GM21576 (cell line): Measurements from ENCODE around the gene HECA.
"Not testable (repeated sequence)": the region's sequence is repeated elsewhere in the genome, so short reads cannot be mapped to it uniquely, and the experiment has no call there.

Source experiments
- ATAC-seq: cut with Tn5 transposase; IDR thresholded peaks from one replicate; pipeline ENCODE4 v1.9.1; 2021; ENCODE audit warnings: mild to moderate bottlenecking, moderate library complexity; ENCODE audit not compliant: unreplicated experiment

The HECA gene

DNA sequence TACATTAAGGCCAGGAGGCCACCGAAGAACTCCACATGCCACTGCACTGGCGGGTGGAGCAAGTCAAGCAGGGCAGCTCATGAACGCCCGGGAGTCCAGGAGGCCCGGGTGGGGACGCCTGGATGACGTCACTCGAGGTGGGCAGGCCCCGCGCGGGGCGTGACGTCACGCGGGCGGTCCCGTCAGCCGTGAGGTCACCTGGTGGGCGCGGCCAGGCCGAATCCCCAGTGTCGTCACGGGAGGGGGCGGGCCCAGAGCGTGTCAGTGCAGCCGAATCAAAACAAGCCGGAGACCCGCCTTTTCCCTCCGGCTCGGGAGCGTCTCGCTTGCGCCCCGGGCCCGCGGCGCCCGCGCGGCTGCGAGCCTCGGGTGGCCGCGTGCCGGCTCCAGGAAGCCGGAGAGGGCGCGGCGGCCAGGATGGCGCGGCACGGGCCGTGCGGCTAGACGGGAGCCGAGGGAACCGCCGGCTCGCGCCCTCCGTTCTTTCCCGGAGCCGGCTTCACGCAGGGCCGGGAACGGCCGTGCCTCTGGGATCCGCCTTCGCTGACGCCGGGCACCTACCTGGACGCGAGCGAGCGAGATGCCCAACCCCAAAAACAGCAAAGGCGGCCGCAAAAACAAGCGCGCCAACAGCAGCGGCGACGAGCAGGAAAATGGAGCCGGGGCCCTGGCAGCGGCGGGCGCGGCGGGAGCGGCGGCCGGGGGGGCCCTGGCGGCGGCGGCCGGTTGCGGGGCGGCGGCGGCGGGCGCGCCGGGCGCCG, at the start of gene HECA:
HECA (plus strand) TSS at position 264 of the 761 bp plus-strand sequence; CDS start at position 581, 317 bp downstream.
- ATAC-seq = peak; percentile 81

GRCh38 chr6:139091826-139092225, 43.1 kb upstream of the HECA start:
- no peak for ATAC-seq

- ATAC-seq = peak; percentile 89
Measured at GRCh38 chr6:139099984-139100383, 34.9 kb upstream of the HECA start.

DNA sequence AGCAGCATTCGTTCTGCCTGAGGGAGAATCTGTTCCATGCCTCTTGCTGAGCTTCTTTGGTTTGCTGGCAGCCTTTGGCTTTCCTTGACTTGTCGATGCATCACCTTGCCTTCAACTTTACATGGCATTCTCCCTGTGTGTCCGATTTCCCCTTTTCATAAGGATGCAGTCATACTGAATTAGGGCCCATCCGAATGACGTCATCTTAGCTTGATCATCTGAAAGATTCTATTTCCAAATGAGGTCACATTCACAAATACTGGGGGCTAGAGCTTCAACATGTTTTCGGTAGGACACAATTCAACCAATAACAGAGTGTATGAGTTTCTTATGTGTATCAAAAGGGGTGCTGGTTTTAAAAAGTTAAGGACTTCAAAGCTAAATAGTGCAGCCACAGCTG, 27.8 kb upstream of the HECA start:
- no peak for ATAC-seq

DNA sequence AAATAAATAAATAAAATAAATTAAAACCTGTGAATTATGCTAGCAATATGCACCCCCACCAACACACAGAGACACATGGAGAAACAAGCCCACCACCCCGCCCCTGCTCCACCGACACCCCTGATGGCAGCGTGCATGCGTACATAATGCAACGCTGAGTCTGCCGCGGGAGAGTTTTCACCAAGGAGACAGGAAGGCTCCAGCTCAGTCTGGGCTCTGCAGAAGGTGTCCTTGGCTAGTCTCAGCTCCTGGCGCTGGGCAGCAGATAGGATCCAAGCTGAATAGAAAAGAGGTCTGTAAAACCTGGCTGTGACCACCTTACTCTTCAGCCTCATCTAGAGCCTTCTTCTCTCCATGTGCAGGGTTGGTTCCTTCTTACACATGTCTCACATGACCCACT, 26.5 kb upstream of the HECA start:
- ATAC-seq = no peak

- peak; percentile 49 for ATAC-seq
Measured at GRCh38 chr6:139109558-139109957, 25.3 kb upstream of the HECA start.

GRCh38 chr6:139112146-139112545, 22.7 kb upstream of the HECA start:
- ATAC-seq = no peak

- no peak for ATAC-seq
Measured at GRCh38 chr6:139112561-139112960, 22.3 kb upstream of the HECA start.

- no peak for ATAC-seq
Measured at GRCh38 chr6:139114746-139115145, 20.1 kb upstream of the HECA start.

GRCh38 chr6:139115989-139116758, 18.7 kb upstream of the HECA start:
- ATAC-seq = no peak

DNA sequence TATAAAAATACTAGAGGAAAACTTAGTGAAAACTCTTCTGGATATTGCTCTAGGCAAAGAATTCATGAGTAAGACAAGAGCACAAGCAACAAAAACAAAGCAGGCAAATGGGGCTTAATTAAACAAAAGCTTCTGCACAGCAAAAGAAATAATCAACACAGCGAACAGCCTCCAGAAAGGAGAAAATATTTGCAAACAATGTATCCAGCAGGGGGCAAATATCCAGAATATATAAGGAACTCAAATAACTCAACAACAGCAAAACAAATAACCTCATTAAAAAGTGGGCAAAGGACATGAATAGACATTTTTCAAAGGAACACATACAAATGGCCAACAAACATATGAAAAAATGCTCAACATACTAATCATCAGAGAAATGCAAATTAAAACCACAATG, 17.1 kb upstream of the HECA start:
- no peak for ATAC-seq

- no peak for ATAC-seq
Measured at GRCh38 chr6:139119552-139119951, 15.3 kb upstream of the HECA start.

DNA sequence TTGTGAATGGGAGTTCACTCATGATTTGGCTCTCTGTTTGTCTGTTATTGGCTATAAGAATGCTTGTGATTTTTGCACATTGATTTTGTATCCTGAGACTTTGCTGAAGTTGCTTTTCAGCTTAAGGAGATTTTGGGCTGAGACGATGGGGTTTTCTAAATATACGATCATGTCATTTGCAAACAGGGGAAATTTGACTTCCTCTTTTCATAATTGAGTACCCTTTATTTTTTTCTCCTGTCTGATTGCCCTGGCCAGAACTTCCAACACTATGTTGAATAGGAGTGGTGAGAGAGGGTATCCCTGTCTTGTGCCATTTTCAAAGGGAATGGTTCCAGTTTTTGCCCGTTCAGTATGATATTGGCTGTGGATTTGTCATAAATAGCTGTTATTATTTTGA, 12.1 kb upstream of the HECA start:
- ATAC-seq = not testable (repeated sequence)

DNA sequence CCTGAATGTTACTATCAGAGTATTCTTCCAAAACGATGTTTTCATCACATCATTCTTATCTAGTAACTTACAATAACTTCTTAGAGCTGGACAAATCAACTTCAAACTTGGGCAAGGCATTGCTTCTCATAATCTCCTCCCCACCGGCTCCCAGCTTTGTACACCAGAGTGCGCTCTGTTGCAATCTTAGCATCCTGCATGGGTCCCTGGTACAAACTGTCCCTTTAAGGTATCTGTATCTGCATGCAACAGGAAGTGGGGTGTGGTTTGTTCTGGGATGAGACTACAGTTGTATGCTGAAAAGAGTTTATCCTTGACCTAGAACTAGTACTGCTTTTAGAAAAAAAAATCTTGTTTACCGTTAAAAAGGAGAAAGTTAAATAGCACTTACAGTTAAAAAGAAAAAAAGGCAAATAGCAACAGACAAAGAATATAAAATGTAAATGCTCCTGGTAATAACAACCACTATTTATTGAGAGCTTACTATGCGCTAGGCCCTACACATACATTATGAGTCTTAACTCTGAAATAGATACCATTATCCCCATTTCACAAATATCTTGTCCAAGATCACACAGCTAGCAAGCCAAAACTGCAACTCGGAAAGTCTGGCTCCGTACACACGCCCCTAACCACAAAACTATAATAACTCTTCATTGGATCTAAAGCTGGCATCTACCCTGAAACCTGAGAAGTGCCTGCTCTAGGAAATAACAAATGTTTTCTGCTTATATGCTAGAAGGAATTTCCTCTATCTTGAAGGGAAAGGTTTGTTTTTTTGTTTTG, 9.8 kb upstream of the HECA start:
- peak; percentile 100 for ATAC-seq

DNA sequence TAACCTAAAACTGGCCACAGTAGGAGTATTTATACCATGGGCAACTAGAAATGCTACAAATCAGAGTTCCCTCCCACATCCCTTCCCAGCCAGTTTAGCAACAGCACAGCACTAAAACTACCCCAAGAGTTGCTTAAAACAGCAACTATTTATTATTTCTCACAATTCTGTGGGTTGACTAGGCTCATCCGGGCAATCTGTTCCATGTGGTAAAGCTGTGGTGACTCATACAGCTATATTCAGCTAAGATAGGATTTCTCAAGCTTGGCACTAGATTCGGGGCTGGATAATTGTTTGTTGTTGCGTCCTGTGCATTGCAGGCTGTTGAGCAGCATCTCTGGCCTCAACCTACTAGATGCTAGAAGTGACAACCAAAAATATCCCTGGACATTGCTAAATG, 8.6 kb upstream of the HECA start:
- no peak for ATAC-seq

GRCh38 chr6:139126931-139127330, 7.9 kb upstream of the HECA start:
- ATAC-seq = no peak

GRCh38 chr6:139129284-139129683, 5.6 kb upstream of the HECA start:
- no peak for ATAC-seq

DNA sequence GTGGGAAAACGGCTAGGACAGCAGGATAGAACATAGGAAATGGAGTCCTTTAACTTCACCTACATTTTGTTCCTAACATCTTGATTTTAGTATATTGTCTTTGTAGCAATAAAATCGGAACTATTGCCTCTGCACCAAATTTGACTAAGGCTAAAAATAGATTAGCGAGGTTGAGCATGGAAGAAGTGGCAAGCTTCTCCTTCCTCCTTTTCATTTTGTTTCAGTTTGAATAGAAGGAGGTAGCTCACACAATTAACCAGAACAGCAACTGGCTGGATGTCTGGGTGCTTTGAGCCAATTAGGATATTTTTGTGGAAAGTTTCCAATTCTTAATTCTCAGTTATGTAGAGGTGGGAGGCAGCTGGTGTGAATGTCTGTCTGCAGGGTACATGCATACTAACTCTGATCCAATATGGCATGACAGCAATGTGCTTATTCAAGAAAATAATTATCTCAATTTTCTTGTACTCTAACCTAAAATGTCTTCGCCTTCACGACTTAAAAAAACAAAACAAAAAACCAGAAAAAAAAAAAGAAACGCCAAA, 3.1 kb upstream of the HECA start:
- no peak for ATAC-seq

DNA sequence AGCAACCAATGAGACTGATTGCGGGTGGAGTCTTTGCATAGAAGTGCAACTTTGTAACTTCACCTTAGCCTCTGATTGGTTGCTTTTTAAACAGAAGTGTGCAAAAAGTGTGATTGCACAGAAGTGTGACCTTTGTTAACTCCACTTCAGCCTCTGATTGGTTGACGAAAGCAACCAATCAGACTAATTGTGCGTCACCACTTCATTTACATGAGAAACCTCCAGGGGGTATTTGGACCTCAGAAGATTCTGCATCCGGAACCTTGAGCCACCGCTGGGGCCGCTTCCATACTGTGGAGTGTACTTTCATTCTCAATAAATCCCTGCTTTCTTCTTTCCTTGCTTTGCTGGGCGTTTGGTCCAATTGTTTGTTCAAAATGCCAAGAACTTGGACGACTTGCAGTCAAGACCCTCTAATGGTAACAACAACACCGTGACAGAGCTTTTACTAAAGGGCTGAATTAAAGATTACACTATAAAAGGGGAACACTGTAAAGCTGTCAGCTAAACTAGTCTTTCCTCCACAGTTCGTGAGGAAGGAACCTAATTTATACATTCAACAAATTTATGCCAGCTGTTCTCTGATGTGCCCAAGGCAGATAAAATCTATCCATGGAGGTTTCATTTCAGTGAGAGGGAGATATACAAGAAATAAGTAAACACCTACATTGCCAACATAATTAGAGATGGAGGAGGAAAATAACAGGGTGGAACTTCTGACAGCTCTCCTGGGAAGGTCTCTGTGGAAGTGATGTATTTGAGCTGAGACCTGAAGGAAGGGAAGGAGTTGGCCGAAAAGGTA, 1.4 kb upstream of the HECA start:
- ATAC-seq = no peak

DNA sequence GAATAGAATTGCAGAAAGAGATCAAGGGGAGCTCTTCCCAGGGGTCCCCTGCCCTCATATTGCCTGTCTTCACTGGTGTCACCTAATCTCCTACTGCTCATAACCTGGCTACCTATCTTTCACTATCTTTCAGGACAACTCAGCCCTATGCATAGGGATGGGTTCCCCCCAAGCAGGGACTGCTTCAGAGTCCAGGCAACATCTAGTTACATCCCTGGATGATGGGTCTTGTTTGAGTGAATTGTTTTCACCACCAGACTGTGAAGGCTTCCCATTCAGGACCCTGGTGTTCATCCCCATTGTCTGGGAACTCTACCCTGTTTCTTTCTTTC, 850 bp upstream of the HECA start:
- ATAC-seq = no peak
